MM.1S (cell line): ENCODE data around the gene WDR37.
A peak's percentile ranks its signal among the peaks of the same experiment; 100 is the strongest.

Experiments used
- DNase-seq: peaks from one replicate; pipeline ENCODE4 v3.0.0-alpha.2; 2015
- H2AFZ ChIP-seq: fragments of 300-600 bp; sonication (generic); 2 replicates; pipeline ENCODE4 v1.6.0; 2016; ENCODE audit warnings: antibody characterized with exemption, low read length
- H3F3A ChIP-seq: fragments of 300-600 bp; sonication (generic); 2 replicates; pipeline ENCODE4 v1.6.1; 2016; ENCODE audit warnings: mild to moderate bottlenecking, antibody characterized with exemption, low read length, moderate library complexity, mixed read lengths; ENCODE audit not compliant: insufficient read depth
- H3K27ac ChIP-seq: fragments of 300-600 bp; sonication (generic); 2 replicates; pipeline ENCODE4 v1.5.1; 2016; ENCODE audit warnings: mild to moderate bottlenecking, low read length
- H3K27me3 ChIP-seq: fragments of 300-600 bp; sonication (generic); replicated peaks from 2 replicates; pipeline ENCODE4 v1.6.0; 2016; ENCODE audit warnings: low read length; ENCODE audit not compliant: insufficient read depth
- H3K36me3 ChIP-seq: fragments of 300-600 bp; sonication (generic); replicated peaks from 2 replicates; pipeline ENCODE4 v1.6.1; 2016; ENCODE audit warnings: mild to moderate bottlenecking, low read length, mixed read lengths; ENCODE audit not compliant: insufficient read depth
- H3K4me1 ChIP-seq: fragments of 300-600 bp; sonication (generic); 2 replicates; pipeline ENCODE4 v1.6.1; 2016; ENCODE audit warnings: low read length, mixed read lengths
- H3K4me2 ChIP-seq: fragments of 300-600 bp; sonication (generic); 2 replicates; pipeline ENCODE4 v1.6.0; 2016; ENCODE audit warnings: low read depth, low read length
- H3K4me3 ChIP-seq: fragments of 300-600 bp; sonication (generic); 2 replicates; pipeline ENCODE4 v1.5.1; 2016; ENCODE audit warnings: low read length, mixed read lengths
- H3K79me2 ChIP-seq: fragments of 300-600 bp; sonication (generic); 2 replicates; pipeline ENCODE4 v1.6.1; 2016; ENCODE audit warnings: mixed run types, low read length, mixed read lengths
- H3K9ac ChIP-seq: fragments of 300-600 bp; sonication (generic); 2 replicates; pipeline ENCODE4 v1.6.1; 2016; ENCODE audit warnings: low read length, mixed read lengths
- H3K9me2 ChIP-seq: fragments of 300-600 bp; sonication (generic); replicated peaks from 2 replicates; pipeline ENCODE4 v1.6.1; 2016; ENCODE audit warnings: mild to moderate bottlenecking, low read length, mixed read lengths; ENCODE audit not compliant: insufficient read depth
- H3K9me3 ChIP-seq: fragments of 300-600 bp; sonication (generic); replicated peaks from 2 replicates; pipeline ENCODE4 v1.6.1; 2016; ENCODE audit warnings: mild to moderate bottlenecking, low read length, mixed read lengths; ENCODE audit not compliant: insufficient read depth
- H4K20me1 ChIP-seq: fragments of 300-600 bp; sonication (generic); 2 replicates; pipeline ENCODE4 v1.6.1; 2016; ENCODE audit warnings: mild to moderate bottlenecking, low read length, moderate library complexity, mixed read lengths; ENCODE audit not compliant: insufficient read depth
- CTCF ChIP-seq: fragments of 300-600 bp; sonication (generic); IDR thresholded peaks from 2 replicates; pipeline ENCODE4 v1.5.1; 2016; ENCODE audit warnings: antibody characterized with exemption, low read length, mixed read lengths
- EZH2 ChIP-seq: fragments of 300-600 bp; sonication (generic); optimal IDR thresholded peaks from 2 replicates; pipeline ENCODE3; 2017; ENCODE audit warnings: low read depth, mild to moderate bottlenecking, antibody characterized with exemption, low read length, mixed read lengths
- EZH2phosphoT487 ChIP-seq: fragments of 300-600 bp; sonication (generic); IDR thresholded peaks from 2 replicates; pipeline ENCODE4 v1.6.1; 2018; ENCODE audit warnings: antibody characterized with exemption, low read length

Gene WDR37

GRCh38 chr10:1138529-1138928, 82.3 kb downstream of the WDR37 start:
- Histone ChIP-seq H3K4me1 (no peaks in the 10 kb centered on the region), H3K27ac (no peak overlapping the region), H3F3A (no peaks in the 10 kb centered on the region), H3K4me3 (no peak overlapping the region), H3K27me3 (no peaks in the 10 kb centered on the region), H3K9ac (no peak overlapping the region), H2AFZ (no peak overlapping the region), H3K4me2 (no peak overlapping the region), H3K9me2 (no peaks in the 10 kb centered on the region), H3K79me2 (no peaks in the 10 kb centered on the region), H4K20me1 (no peaks in the 10 kb centered on the region), H3K36me3 (no peaks in the 10 kb centered on the region), H3K9me3 (no peaks in the 10 kb centered on the region)
- TF ChIP-seq CTCF (no peak), EZH2 (no peak), EZH2phosphoT487 (no peak)
- DNase-seq = no peak

- no peak overlapping the region for H3K4me3 ChIP-seq
- no peaks in the 10 kb centered on the region for H3K9me3 ChIP-seq
- H4K20me1 ChIP-seq = no peaks in the 10 kb centered on the region
- H3K9me2 ChIP-seq = no peaks in the 10 kb centered on the region
- H3K9ac ChIP-seq = no peak overlapping the region
- H3K79me2 ChIP-seq = no peaks in the 10 kb centered on the region
- no peak overlapping the region for H3K27ac ChIP-seq
- DNase-seq = no peak
- no peak overlapping the region for H3K4me2 ChIP-seq
- H3K4me1 ChIP-seq = no peaks in the 10 kb centered on the region
- H3F3A ChIP-seq = no peaks in the 10 kb centered on the region
- no peaks in the 10 kb centered on the region for H3K36me3 ChIP-seq
- H3K27me3 ChIP-seq = no peaks in the 10 kb centered on the region
- no peak overlapping the region for H2AFZ ChIP-seq
- no peak for TF ChIP-seq EZH2phosphoT487
These were observed 85.1 kb downstream of the WDR37 start for GRCh38 chr10:1141261-1141660.

- DNase-seq = no peak
- H4K20me1 ChIP-seq = no peaks in the 10 kb centered on the region
- no peak for TF ChIP-seq CTCF
- no peak for TF ChIP-seq EZH2phosphoT487
- no peak for TF ChIP-seq EZH2
- no peak overlapping the region for H3K27ac ChIP-seq
- H3K36me3 ChIP-seq = no peaks in the 10 kb centered on the region
- no peaks in the 10 kb centered on the region for H3K9me3 ChIP-seq
- no peak overlapping the region for H3K9ac ChIP-seq
- no peaks in the 10 kb centered on the region for H3K4me1 ChIP-seq
- H2AFZ ChIP-seq = no peak overlapping the region
- H3K4me3 ChIP-seq = no peak overlapping the region
- H3K79me2 ChIP-seq = no peaks in the 10 kb centered on the region
- H3K27me3 ChIP-seq = no peaks in the 10 kb centered on the region
- H3K4me2 ChIP-seq = no peak overlapping the region
- H3F3A ChIP-seq = no peaks in the 10 kb centered on the region
- H3K9me2 ChIP-seq = no peaks in the 10 kb centered on the region
These were observed 85.5 kb downstream of the WDR37 start for GRCh38 chr10:1141701-1142100.

- no peak overlapping the region for H3K4me3 ChIP-seq
- no peaks in the 10 kb centered on the region for H3K9me3 ChIP-seq
- no peak for DNase-seq
These were observed 86.4 kb downstream of the WDR37 start for GRCh38 chr10:1142596-1142995.

More at GRCh38 chr10:1142596-1142995, 86.4 kb downstream of the WDR37 start:
- Histone ChIP-seq H3K4me2 (no peak overlapping the region), H3K9me2 (no peaks in the 10 kb centered on the region), H4K20me1 (no peaks in the 10 kb centered on the region), H3K9ac (no peak overlapping the region), H3K79me2 (no peaks in the 10 kb centered on the region), H3F3A (no peaks in the 10 kb centered on the region), H3K27me3 (no peaks in the 10 kb centered on the region), H3K27ac (no peak overlapping the region), H2AFZ (no peak overlapping the region), H3K36me3 (no peaks in the 10 kb centered on the region), H3K4me1 (no peaks in the 10 kb centered on the region)
- TF ChIP-seq EZH2phosphoT487 (no peak), CTCF (peak; percentile 34)
